AG04449 (cell line): Measurements from ENCODE around the gene MTMR12.

ENCODE experiments used
- CTCF ChIA-PET: fragments of 350-600 bp; formaldehyde crosslinking; extraction: SDS; loops from one replicate; lab custom pipeline; 2021; ENCODE audit warnings: antibody characterized with exemption; lab: Yijun Ruan, JAX
- POLR2A ChIA-PET: fragments of 400-600, 350-600 bp; formaldehyde crosslinking; extraction: SDS; loops from one replicate; lab custom pipeline; 2020; ENCODE audit warnings: antibody characterized with exemption, inconsistent platforms; lab: Yijun Ruan, JAX
- DNase-seq: peaks from one replicate; pipeline ENCODE4 v3.0.0-alpha.2; 2010; ENCODE audit warnings: low read depth, low spot score
- H3K4me3 ChIP-seq: 2 replicates; pipeline ENCODE4 v1.5.1; 2011; ENCODE audit warnings: low read depth, mild to moderate bottlenecking, control low read depth, low read length
- CTCF ChIP-seq: IDR thresholded peaks from one replicate; pipeline ENCODE4 v1.5.1; 2011; ENCODE audit warnings: mild to moderate bottlenecking, moderate library complexity, low read length, control low read depth, inconsistent platforms; ENCODE audit not compliant: insufficient read depth; ENCODE audit errors: missing control alignments

The MTMR12 gene

GRCh38 chr5:32279786-32280185 lies 33.0 kb downstream of the MTMR12 start:
- ChIA-PET CTCF (interaction anchor here (1.8 kb wide), 1 partner anchor 50 kb away, joined by 4 read pairs; no protein-coding TSS in a partner anchor), POLR2A (no interaction called here)
- no peak overlapping the region for H3K4me3 ChIP-seq
- DNase-seq = no peak
- TF ChIP-seq CTCF = no peak

GRCh38 chr5:32279223-32279622 lies 33.5 kb downstream of the MTMR12 start:
- no peak for DNase-seq
- CTCF ChIA-PET = interaction anchor here (1.8 kb wide), 1 partner anchor 50 kb away, joined by 4 read pairs; no protein-coding TSS in a partner anchor
- no peak for TF ChIP-seq CTCF
- POLR2A ChIA-PET = no interaction called here
- H3K4me3 ChIP-seq = no peak overlapping the region

- TF ChIP-seq CTCF = no peak
- peak; percentile 79 for DNase-seq
- CTCF ChIA-PET = interaction anchor here (1.2 kb wide), 1 partner anchor 20 kb away, joined by 3 read pairs; no protein-coding TSS in a partner anchor
- POLR2A ChIA-PET = no interaction called here
- no peak overlapping the region for H3K4me3 ChIP-seq
These were observed 34.3 kb downstream of the MTMR12 start for GRCh38 chr5:32278406-32278805.

GRCh38 chr5:32277798-32278197 lies 34.9 kb downstream of the MTMR12 start:
- CTCF ChIA-PET = interaction anchor here (1.2 to 1.3 kb wide), 2 partner anchors 17 to 19 kb away, joined by 3 to 4 read pairs; no protein-coding TSS in a partner anchor
- H3K4me3 ChIP-seq = no peak overlapping the region
- POLR2A ChIA-PET = no interaction called here
- no peak for TF ChIP-seq CTCF
- no peak for DNase-seq

GRCh38 chr5:32276173-32276853 lies 36.4 kb downstream of the MTMR12 start:
- ChIA-PET POLR2A (no interaction called here), CTCF (interaction anchor here (1.2 to 1.9 kb wide), 4 partner anchors 8 to 54 kb away, joined by 4 to 7 read pairs (median 4); no protein-coding TSS in a partner anchor)
- no peak for DNase-seq
- no peak for TF ChIP-seq CTCF
- H3K4me3 ChIP-seq = no peak overlapping the region

GRCh38 chr5:32275396-32275741 lies 37.4 kb downstream of the MTMR12 start:
- ChIA-PET POLR2A (no interaction called here), CTCF (interaction anchor here (0.6 to 1.9 kb wide), 6 partner anchors 9 to 414 kb away, joined by 3 to 7 read pairs (median 4); no protein-coding TSS in a partner anchor)
- TF ChIP-seq CTCF = no peak
- H3K4me3 ChIP-seq = no peak overlapping the region
- no peak for DNase-seq
